ENCODE results near the gene PM20D1. TPM values are rescaled to one million over a fixed set of nuclear protein-coding genes. Genes with fewer than 3 reads are reported as not detected.

Gene PM20D1
- polyA plus RNA-seq, 3 donors, result not detected

- Histone ChIP-seq H3K4me1 (ENCODE audit: control insufficient read depth in 1 of 2, insufficient read depth in 2 of 2, low read length in 2 of 2) (no peaks in the 10 kb centered on the region), H3K9me3 (replicated peaks in 1 of 2; ENCODE audit: control insufficient read depth in 1 of 2, insufficient read depth in 1 of 2, low read length in 2 of 2) (no peaks in the 10 kb centered on the region), H4K20me1 (ENCODE audit: insufficient read depth, low read length) (no peaks in the 10 kb centered on the region), H3K27me3 (ENCODE audit: control insufficient read depth in 2 of 2, insufficient read depth in 2 of 2, low read length in 2 of 2) (peaks cover 2 to 4% of the 10 kb centered on the region in 2 donors), H3K36me3 (replicated peaks in 1 of 2; ENCODE audit: control insufficient read depth in 1 of 2, insufficient read depth in 2 of 2, low read length in 2 of 2) (no peaks in the 10 kb centered on the region), H3K4me3 (replicated peaks in 1 of 3; ENCODE audit: low read depth in 2 of 3, low read length in 3 of 3) (no peak overlapping the region), H3K27ac (ENCODE audit: low read depth in 1 of 2, low read length in 2 of 2) (no peak overlapping the region), H3K4me2 (replicated peaks; ENCODE audit: extremely low read depth, low read length, poor library complexity, severe bottlenecking) (no peak overlapping the region), H3K9ac (ENCODE audit: insufficient read depth, low read length, poor library complexity, severe bottlenecking) (no peak overlapping the region), H2AFZ (ENCODE audit: insufficient read depth, low read depth, low read length, poor library complexity, severe bottlenecking) (no peak overlapping the region), H3K79me2 (ENCODE audit: insufficient read depth, low read length) (no peaks in the 10 kb centered on the region)
- Mint-ChIP-seq H3K36me3 (no peaks in the 10 kb centered on the region), H3K27me3 (ENCODE audit: low read depth in 3 of 3) (peaks cover 4 to 13% (median 8%) of the 10 kb centered on the region in 3 donors), H3K4me3 (no peak overlapping the region), H3K9me3 (peaks cover 0 to 9% (median 4%) of the 10 kb centered on the region in 7 donors), H3K27ac (no peak overlapping the region), H3K4me1 (peaks cover 2% of the 10 kb centered on the region)
- no peak for DNase-seq
- TF ChIP-seq CTCF (IDR thresholded peaks at IDR 0.05), result no peak
- intact Hi-C loops (cut with micrococcal nuclease), result no loop called here
- WGBS (ENCODE audit: insufficient coverage), result no CpG with 5 or more reads among the region's 2 CpGs
Observed at GRCh38 chr1:205822397-205822796, 27.5 kb downstream of the PM20D1 start.

GRCh38 chr1:205817988-205818387 is 31.9 kb downstream of the PM20D1 start:
- Mint-ChIP-seq H3K27ac (no peak overlapping the region), H3K9me3 (peaks cover 0 to 5% (median 0%) of the 10 kb centered on the region in 7 donors), H3K27me3 (ENCODE audit: low read depth in 3 of 3) (peaks cover 22 to 35% (median 24%) of the 10 kb centered on the region in 3 donors), H3K4me3 (no peak overlapping the region), H3K4me1 (peaks cover 12% of the 10 kb centered on the region), H3K36me3 (peaks cover 0 to 3% of the 10 kb centered on the region in 2 donors)
- H3K79me2 ChIP-seq (ENCODE audit: insufficient read depth, low read length), result no peaks in the 10 kb centered on the region
- H3K27me3 ChIP-seq (ENCODE audit: control insufficient read depth in 2 of 2, insufficient read depth in 2 of 2, low read length in 2 of 2), result peaks cover 10 to 16% of the 10 kb centered on the region in 2 donors
- H2AFZ ChIP-seq (ENCODE audit: insufficient read depth, low read depth, low read length, poor library complexity, severe bottlenecking), result no peak overlapping the region
- no peak overlapping the region for H3K4me2 ChIP-seq (replicated peaks; ENCODE audit: extremely low read depth, low read length, poor library complexity, severe bottlenecking)
- no peak for TF ChIP-seq CTCF (IDR thresholded peaks at IDR 0.05)
- H3K36me3 ChIP-seq (replicated peaks in 1 of 2; ENCODE audit: control insufficient read depth in 1 of 2, insufficient read depth in 2 of 2, low read length in 2 of 2), result no peaks in the 10 kb centered on the region
- no peak overlapping the region for H3K9ac ChIP-seq (ENCODE audit: insufficient read depth, low read length, poor library complexity, severe bottlenecking)
- peaks cover 7 to 9% of the 10 kb centered on the region in 2 donors for H3K4me1 ChIP-seq (ENCODE audit: control insufficient read depth in 1 of 2, insufficient read depth in 2 of 2, low read length in 2 of 2)
- H3K9me3 ChIP-seq (replicated peaks in 1 of 2; ENCODE audit: control insufficient read depth in 1 of 2, insufficient read depth in 1 of 2, low read length in 2 of 2), result no peaks in the 10 kb centered on the region
- WGBS (ENCODE audit: insufficient coverage), result 80% methylated on average over 1 of the region's 3 CpGs
- DNase-seq, result no peak
- intact Hi-C loops (cut with micrococcal nuclease), result no loop called here
- H4K20me1 ChIP-seq (ENCODE audit: insufficient read depth, low read length), result no peaks in the 10 kb centered on the region
- no peak overlapping the region for H3K4me3 ChIP-seq (replicated peaks in 1 of 3; ENCODE audit: low read depth in 2 of 3, low read length in 3 of 3)
- no peak overlapping the region for H3K27ac ChIP-seq (ENCODE audit: low read depth in 1 of 2, low read length in 2 of 2)

All from CD14-positive monocyte (primary cell).